HG03520 (cell line): ENCODE results near the gene TIMM21.

ENCODE experiments used
- ATAC-seq: cut with Tn5 transposase; IDR thresholded peaks from one replicate; pipeline ENCODE4 v1.9.1; 2021; ENCODE audit warnings: mild to moderate bottlenecking, moderate library complexity; ENCODE audit not compliant: unreplicated experiment

TIMM21 gene, protein sequence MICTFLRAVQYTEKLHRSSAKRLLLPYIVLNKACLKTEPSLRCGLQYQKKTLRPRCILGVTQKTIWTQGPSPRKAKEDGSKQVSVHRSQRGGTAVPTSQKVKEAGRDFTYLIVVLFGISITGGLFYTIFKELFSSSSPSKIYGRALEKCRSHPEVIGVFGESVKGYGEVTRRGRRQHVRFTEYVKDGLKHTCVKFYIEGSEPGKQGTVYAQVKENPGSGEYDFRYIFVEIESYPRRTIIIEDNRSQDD

DNA sequence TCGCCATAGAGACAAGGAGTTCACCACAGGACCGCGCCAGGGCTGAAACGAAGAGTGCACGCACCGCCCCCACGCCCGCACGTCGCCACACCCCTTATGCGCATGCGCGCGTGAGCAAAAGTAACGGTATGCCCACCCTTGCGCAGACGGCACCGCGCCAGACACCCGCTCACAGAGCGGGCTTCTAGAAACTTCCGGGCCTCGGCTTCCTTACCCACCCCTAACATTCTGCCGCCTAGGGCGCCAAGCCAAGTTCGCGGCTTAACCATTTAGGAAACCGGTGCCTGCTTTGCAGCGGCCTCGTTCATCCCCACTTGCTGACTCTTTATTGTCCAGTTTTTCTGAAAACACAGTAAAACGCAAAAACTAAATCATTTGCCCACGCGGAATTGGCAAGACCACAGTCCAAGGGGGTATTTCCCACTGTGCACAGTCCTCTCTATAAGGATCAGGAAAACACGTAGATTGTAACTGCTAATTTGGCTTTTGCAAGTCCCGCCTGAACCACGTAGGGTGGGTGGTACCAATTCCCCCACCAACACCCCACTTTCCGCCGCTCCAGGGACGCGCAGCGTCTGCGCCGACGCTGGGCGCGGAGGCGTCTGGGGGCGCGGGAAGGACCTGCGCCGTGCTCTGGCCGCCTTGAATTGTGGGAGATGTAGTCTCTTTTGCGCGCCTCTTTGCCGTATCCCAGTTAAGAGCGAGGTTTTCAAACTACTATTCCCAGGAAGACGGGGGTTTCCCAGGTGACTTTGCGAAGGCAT, at the start of gene TIMM21, which contains the start of gene FBXO15:
Gene TIMM21, plus strand, starts transcription at position 745 of the 764 bp plus-strand sequence. CDS start 286 bp downstream, outside the sequence.
Gene FBXO15, minus strand, starts transcription at position 56 of the 764 bp plus-strand sequence. Its CDS starts 49 bp downstream, at position 7.
- peak; percentile 89 for ATAC-seq

DNA sequence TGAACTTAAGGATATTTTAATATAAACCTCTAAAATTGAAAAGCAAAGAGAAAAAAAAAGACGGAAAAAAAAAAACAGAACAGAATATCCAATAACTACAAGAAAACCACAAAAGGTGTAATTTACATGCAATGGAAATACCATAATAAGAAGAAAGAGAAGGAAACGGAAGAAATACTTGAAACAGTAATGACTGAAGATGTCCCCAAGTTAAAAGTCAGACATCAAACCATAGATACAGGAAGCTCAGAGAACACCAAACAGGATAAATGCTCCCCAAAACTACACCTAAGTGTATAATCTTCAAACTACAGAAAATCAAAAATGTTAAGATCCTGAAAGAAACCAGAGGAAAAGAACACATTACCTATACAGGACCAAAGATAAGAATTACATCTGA, 39.9 kb upstream of the TIMM21 start:
- ATAC-seq, result no peak

DNA sequence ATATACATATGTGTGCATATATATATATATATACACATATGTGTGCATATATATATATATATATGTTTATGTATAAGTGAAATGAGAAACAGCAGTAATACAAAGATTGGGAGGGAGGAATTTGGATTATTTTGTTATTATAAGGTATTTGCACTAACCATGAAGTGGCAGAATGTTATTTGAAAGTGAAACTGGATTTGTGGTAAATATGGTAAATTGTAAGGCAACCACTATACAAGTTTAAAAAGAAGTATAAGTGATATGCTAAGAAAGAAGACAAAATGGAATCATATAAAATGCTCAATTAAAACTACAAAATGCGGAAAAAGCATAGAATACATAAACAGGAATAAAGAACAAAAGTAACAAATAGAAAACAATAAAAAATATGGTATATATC, 38.2 kb upstream of the TIMM21 start:
- no peak for ATAC-seq

DNA sequence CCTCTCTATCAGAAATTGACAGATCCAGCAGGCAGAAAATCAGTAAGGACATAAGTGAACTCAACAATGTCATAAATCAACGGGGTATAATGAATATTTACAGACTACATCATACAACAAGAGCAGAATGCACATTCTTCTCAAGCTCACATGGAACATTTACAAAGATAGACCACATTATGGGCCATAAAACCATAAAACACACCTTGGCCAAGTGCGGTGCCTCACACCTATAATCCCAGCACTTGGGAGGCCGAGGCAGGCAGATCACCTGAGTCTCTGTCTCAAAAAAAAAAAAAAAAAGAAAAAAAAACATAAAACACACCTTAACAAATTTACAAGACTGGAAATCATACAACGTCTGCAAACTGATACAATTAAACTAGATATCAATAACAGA, 37.3 kb upstream of the TIMM21 start:
- ATAC-seq, result no peak

DNA sequence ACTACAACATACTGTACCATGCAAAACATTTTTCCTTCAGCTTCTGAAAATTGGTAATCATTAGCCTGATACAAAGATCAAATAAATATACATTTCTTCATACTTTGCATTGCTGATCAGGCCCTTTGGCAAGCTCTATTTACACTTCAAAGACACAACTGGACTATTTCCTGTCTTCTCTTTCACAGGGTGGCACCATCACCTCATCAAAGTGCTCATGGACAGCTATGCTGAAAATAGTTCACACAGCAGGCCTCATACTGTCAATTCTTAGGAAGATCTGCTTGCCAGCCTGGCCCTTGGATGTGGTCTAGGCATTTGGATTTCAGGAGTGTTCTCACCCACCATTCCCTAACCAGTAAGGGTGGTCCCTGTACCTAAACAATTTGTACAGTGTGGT, 34.6 kb upstream of the TIMM21 start:
- no peak for ATAC-seq

DNA sequence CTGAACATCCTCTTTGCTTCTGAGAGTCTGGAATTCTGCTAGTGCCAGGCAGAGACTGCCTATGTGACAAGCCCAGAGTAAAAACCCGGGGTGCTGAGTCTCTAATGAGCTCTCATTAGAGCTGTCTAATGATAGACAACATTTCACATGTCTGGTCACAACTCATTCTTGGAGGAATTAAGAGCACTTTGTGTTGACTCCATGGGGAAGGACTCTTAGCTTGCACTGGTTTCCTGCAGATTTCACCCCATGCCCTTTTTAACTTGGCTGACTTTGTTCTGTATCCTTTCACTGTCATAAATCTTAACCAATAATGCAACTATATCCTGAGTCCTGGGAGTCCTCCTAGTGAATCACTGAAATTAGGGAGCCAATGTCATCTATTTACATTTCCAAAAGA, 34.2 kb upstream of the TIMM21 start:
- ATAC-seq, result no peak

DNA sequence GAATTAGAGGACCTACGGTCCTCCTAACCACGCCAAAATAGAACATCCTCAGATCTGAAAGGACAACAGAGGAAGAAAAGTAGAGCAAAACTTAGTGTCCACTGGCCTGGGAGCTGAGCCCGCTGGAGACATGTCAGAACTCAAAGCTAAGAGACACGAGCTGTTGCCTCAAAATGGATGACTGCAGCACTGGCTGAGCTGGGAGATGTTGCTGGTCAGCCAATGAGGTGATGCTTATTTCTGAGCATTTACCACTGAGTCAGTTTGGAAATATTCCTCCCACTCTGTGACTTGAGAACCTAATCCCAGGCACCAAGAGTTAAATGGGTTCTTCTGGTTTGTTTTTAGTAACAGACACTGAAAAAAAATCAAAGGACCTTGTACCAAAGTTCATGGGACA, 33.3 kb upstream of the TIMM21 start:
- ATAC-seq, result no peak

DNA sequence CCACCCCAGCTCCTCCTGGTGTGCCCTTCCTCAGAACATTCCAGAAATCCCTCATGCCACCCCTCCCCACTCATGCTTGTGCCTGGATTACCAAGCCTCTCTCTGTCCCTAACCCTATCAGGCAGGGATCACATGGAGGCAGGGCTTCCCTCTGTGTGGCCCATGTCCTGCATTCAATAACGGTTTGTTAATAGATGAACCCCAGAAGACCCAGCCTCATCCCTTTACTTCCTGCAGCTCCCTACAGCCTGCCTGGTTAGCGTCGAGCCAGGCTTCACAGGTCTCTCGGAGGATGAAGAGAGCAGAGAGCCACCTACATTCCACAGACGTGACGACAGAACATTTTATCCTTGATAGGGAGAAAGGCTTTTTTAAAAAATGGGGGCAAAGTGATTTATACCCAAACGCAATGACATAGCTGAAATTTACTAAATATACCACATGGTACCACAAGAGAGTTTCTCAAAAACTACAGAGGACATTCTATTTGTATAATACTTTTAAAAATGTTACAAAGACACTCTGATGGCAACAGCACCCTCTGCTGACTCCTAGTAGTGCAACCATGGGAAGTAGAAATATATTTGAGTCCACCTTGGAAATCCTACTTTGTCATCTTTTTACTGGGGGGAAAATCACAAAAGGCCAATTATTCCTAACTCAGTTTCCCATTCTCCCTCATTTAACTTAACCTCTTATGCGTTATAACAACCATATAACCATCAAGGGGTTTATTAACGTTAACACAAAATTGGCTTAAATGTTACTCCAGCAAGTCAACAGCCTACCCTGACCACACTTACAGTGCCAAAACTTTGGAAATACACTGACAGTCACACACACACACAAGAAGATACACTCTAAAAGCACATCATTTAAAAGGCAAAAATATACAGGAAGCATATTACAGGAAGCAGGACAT, 31.4 kb upstream of the TIMM21 start:
- ATAC-seq, result no peak

DNA sequence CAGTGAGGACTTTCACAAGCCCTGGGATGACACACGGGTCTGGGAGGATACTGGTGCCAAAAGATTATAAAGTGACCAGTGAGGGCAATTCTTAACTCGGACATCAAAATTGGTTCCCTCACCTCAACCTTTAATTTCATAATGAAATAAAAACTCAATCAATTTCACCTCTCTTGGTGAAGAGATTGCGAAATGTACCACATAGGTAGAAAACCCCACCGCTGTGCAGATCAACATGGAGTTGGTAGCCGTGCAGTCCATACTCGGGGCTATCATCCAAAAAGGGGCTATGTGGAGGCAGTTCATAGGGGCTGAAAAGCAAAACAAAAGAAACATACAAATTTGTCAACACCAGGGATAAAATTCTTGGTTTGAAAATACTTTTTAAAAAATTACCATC, 25.1 kb upstream of the TIMM21 start:
- ATAC-seq, result no peak

DNA sequence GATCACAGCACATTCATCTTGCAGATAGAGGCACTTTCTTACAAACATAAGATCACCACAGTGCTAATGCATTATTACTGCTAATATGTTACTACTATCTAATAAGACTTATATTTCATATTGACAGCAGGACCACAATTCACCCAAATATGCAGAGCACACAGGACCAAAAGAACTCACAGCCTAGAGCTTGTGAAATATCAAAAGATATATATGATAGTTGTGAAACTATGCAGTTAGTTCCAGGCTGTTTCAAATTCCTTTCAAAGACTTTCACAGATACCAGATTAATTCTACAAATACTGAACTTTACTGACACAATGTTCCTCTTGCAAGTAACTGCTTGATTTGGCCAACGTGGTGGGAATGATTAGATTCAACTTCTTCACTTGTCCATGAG, 23.7 kb upstream of the TIMM21 start:
- no peak for ATAC-seq

DNA sequence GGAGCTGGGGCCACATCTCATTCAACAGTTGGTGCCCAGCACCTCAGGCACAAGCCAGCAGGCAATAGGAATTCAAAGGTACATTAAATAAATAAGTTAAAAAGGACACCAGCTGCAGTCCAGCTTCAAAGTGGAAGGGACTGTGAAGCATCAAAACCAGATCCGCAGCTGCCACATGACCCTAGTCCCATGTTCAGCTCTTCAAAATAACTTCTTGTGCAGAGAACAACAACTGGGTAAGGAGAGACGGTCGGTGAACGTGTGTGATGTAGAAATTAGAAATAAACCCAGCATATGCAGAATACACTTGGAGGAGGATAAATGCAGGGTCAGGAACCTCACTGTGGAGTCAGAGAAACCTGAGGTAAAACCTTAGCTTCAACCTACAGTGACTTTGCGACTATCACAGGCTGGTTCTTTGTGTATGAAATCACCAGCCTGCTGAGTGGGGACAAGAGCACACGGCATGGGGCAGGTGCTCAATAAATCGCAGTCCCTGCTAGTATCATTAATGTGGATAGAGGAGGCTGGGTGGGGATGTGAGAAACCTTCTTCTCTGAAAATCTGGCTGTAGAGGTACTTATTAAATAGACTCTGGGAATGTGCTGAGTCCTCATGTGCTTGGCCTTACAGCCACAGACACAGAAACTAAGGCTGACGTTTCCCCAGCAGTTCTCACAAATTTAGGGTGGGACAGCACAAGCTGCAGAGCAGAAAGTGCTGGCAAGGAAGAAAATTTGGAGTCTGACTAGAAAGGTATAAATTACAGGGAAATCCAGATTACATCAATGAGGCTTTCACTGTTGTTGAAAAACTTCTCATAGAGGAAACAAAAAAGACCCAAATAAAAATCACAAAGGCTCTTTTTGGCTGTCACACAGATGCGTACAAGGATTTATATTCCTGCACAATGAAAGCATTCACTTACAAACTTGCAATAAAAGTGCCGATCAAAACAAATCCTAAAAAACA, 21.4 kb upstream of the TIMM21 start:
- no peak for ATAC-seq

DNA sequence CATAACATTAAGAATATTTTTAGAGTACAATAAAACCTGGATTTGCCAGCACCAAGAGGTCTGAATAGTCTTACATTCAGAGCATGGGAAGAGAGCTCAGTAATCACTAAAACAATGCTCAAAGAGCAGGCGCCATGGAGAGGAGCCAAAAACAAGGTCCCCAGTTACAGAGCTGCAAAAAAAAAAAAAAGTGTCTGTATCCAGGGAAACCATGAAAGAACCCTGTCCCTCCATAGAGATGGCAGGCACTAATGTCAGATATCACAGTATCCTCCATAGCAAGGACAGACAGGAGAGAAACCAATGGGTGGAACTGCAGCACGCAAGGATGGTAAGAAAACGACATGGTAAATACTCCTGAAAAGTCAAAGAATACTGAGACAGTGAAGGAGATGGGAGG, 20.2 kb upstream of the TIMM21 start:
- ATAC-seq, result no peak

DNA sequence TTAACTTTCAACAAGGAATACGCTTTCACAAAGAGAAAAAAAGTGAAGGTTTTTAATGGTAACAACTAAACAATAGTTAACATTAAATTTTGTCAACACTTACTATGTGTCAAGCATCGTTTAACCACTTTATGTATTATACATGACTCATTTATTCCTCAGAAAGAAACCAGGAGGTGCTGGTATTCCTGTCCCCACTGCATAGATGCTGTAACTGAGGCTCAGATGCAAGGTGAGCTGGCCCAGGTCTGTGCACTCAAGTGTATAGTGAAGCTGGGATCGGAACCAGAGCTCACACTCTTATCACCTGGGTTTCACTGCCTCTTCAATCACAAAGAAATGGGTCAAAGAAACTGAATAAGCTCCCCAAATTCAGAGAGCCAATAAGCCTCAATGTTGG, 17.2 kb upstream of the TIMM21 start:
- ATAC-seq, result no peak

DNA sequence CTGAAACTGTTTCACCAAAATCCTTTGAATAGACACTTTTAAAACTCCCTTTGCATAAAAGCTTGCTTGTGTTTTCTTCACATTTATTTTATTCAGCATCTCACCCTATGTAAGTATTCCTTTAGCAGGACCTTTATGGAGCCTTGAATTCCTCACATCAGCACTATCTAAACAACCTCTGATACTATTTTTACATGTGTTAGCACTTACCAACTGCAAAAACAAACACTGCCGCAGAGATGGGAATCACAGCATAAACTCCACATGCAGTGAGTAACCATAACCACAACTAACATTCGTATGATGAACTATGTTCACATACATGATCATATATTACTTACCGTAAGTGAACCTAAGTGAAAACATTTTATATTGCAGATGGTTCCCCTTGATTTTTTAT, 16.1 kb upstream of the TIMM21 start:
- ATAC-seq, result no peak

DNA sequence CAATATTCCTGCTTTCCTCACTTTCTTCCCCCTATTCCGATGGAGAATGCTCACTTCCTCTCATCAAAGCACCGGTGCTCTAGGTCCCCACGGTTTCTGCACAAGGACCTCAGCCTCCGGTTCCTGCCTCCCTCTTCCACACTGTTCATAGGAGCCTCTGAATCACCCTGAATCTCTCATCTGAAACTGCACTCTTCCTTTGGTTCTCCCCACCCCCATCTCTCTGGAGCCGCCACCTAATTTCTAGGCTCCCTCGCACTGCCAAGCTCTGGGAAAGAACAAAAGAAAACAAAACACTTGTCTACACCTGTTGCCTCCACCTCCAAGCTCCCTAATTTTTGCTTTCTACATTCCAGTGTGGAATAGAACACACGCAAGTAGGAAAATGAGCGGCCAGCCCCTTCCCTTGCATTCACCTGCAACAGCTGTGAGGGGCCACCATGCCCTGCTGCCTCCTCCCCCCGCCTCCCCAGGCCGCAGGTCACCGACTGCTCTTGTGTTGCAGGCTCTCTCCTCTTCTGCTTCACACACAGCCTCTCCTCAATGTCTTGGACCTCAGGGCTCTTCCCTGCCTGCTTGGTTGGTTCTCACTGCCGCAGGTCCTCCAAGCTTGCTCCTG, 10.3 kb upstream of the TIMM21 start:
- no peak for ATAC-seq

DNA sequence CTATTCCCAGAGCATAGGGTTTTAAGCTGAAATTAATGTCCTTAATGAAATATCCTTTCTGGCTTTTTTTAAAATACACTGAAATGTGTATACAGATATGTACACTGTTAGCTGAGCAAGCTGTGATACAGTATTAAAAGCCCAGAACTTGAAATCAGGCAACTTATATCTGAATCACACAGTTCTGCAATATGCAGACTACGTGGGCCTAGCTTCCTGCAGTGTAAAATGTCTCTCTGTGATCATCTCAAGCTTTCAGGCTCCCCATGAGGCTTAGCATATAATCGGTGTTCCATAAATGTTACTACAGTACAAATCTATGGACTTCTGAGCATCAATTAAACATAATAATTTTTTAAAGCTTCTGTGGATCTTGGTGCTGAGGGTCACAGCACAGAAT, 8.9 kb upstream of the TIMM21 start:
- no peak for ATAC-seq

DNA sequence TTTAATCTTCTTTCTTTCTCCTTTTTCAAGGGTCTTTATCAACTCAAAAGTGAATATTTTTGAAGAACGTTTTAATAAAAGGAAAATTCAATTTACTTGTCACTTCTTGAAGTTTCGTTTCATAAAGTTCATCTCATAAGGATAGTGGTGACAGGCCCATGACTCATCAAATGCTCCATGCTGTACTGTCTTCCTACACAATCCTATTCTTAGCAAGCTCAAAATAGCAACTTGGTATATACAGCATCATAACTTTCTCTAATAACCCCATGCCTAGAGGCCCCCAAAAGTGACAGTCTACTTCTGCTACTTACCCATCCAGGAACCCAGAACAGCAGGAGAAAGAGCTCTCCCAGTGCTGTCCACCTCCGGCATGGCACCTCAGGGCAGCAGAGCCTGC, 8.4 kb upstream of the TIMM21 start:
- ATAC-seq, result peak; percentile 76

DNA sequence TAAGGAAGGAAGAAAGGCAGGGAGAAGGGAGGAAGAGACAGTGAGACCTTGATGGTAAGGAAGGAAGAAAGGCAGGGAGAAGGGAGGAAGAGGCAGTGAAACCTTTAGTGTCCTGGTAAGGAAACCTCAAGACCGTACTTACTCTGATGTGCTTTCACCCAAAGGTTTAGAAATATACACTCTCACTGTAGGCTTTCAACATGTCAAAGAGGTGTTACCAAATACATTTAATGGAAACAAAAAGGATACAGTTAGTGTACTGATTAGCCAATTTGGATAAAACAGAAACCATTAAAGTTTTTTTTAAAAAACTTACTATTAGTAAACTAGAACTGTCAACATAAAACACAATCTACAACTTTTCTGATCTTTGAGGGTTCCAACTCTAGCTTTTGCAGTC, 7.7 kb upstream of the TIMM21 start:
- ATAC-seq, result no peak

DNA sequence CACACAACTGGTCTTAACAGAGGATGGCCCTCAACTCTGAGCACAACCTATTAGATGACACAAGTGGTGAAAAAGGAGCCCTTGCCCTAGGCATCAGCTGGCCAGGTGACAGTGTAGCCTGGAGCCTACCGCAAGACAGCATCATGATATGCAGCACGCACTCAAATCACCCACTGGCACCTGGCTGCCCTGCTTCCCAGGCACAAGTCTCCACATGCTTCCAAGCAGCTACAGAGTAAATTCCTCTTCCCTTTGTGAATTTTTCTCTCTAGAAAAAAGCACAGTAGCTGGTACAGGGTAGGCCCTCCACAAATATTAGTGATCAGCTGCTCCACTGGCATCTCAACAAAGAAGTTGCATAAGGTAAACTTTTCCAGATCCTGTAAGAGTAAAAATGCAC, 6.7 kb upstream of the TIMM21 start:
- no peak for ATAC-seq

DNA sequence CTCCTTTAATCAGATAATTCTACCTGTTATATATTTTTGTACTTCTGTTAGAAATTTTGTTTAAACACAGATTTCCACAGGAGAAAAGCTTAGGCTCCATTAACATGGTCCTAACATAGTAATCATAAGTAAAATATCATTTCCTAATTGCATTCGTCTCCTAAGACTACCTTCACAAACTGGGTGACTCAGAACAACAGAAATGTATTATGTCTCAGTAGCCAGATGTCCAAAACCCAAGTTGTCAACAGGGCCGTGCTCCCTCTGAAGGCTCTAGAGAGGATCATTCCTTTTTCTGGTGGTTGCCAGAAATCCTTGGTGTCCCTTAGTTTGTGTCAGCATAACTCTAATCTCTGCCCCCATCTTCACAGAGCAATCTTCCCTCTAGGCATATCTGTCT, 6.1 kb upstream of the TIMM21 start:
- no peak for ATAC-seq
